ENCODE data around the gene KCND2. TPM values are rescaled to one million over a fixed set of nuclear protein-coding genes. Genes with fewer than 3 reads are reported as not detected.

KCND2 gene
- polyA plus RNA-seq, 3 donors, result not detected

DNA sequence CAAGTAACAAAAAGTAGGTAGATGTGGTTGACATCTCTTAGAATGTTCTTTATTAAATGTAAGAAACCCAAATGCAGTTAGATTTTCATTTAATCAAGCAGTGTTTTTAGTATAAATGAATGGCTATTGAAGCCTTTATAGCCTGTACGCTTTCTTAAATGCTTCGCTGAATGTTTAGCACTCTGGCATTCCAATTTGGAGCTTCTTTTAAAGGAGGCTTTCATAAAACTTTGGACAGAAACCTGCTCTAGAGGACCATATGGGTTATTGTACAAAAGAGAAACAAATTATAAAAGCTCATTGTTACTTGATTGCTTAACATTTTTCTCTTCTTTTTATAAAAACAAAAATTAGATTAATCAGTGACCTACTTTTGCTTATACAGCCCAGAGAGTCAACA is 59.5 kb downstream of the KCND2 start:
- H3K4me1 Mint-ChIP-seq, result no peaks in the 10 kb centered on the region
- H3K36me3 Mint-ChIP-seq, result no peaks in the 10 kb centered on the region
- H3K27me3 Mint-ChIP-seq (ENCODE audit: low read depth in 3 of 3), result no peaks in the 10 kb centered on the region
- no peaks in the 10 kb centered on the region for H3K4me1 ChIP-seq (ENCODE audit: control insufficient read depth in 1 of 2, insufficient read depth in 2 of 2, low read length in 2 of 2)
- H3K4me3 Mint-ChIP-seq, result no peak overlapping the region
- H3K79me2 ChIP-seq (ENCODE audit: insufficient read depth, low read length), result no peaks in the 10 kb centered on the region
- no peaks in the 10 kb centered on the region for H3K9me3 ChIP-seq (replicated peaks in 1 of 2; ENCODE audit: control insufficient read depth in 1 of 2, insufficient read depth in 1 of 2, low read length in 2 of 2)
- no peak overlapping the region for H3K27ac Mint-ChIP-seq
- H3K4me2 ChIP-seq (replicated peaks; ENCODE audit: extremely low read depth, low read length, poor library complexity, severe bottlenecking), result no peak overlapping the region
- TF ChIP-seq, protein P1, sequence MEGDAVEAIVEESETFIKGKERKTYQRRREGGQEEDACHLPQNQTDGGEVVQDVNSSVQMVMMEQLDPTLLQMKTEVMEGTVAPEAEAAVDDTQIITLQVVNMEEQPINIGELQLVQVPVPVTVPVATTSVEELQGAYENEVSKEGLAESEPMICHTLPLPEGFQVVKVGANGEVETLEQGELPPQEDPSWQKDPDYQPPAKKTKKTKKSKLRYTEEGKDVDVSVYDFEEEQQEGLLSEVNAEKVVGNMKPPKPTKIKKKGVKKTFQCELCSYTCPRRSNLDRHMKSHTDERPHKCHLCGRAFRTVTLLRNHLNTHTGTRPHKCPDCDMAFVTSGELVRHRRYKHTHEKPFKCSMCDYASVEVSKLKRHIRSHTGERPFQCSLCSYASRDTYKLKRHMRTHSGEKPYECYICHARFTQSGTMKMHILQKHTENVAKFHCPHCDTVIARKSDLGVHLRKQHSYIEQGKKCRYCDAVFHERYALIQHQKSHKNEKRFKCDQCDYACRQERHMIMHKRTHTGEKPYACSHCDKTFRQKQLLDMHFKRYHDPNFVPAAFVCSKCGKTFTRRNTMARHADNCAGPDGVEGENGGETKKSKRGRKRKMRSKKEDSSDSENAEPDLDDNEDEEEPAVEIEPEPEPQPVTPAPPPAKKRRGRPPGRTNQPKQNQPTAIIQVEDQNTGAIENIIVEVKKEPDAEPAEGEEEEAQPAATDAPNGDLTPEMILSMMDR (IDR thresholded peaks at IDR 0.05), result no peak
- H3K36me3 ChIP-seq (replicated peaks in 1 of 2; ENCODE audit: control insufficient read depth in 1 of 2, insufficient read depth in 2 of 2, low read length in 2 of 2), result no peaks in the 10 kb centered on the region
- no peaks in the 10 kb centered on the region for H4K20me1 ChIP-seq (ENCODE audit: insufficient read depth, low read length)
- no CpG with 5 or more reads among the region's 2 CpGs for WGBS (ENCODE audit: insufficient coverage)
- no peak overlapping the region for H3K9ac ChIP-seq (ENCODE audit: insufficient read depth, low read length, poor library complexity, severe bottlenecking)
- H3K27ac ChIP-seq (ENCODE audit: low read depth in 1 of 2, low read length in 2 of 2), result no peak overlapping the region
- no peak for DNase-seq
- no peak overlapping the region for H3K4me3 ChIP-seq (replicated peaks in 1 of 3; ENCODE audit: low read depth in 2 of 3, low read length in 3 of 3)
- peaks cover 0 to 2% (median 0%) of the 10 kb centered on the region in 7 donors for H3K9me3 Mint-ChIP-seq
- intact Hi-C loops (cut with micrococcal nuclease), result no loop called here
- no peak overlapping the region for H2AFZ ChIP-seq (ENCODE audit: insufficient read depth, low read depth, low read length, poor library complexity, severe bottlenecking)
- H3K27me3 ChIP-seq (ENCODE audit: control insufficient read depth in 2 of 2, insufficient read depth in 2 of 2, low read length in 2 of 2), result no peaks in the 10 kb centered on the region

- no peak overlapping the region for H3K4me3 ChIP-seq (replicated peaks in 1 of 3; ENCODE audit: low read depth in 2 of 3, low read length in 3 of 3)
- no peak overlapping the region for H3K4me3 Mint-ChIP-seq
- H3K9ac ChIP-seq (ENCODE audit: insufficient read depth, low read length, poor library complexity, severe bottlenecking), result no peak overlapping the region
- WGBS (ENCODE audit: insufficient coverage), result no CpG with 5 or more reads among the region's 1 CpG
- DNase-seq, result no peak
- H3K4me1 Mint-ChIP-seq, result no peaks in the 10 kb centered on the region
- no peaks in the 10 kb centered on the region for H3K36me3 Mint-ChIP-seq
- TF ChIP-seq, protein P1 (IDR thresholded peaks at IDR 0.05), result no peak
- H2AFZ ChIP-seq (ENCODE audit: insufficient read depth, low read depth, low read length, poor library complexity, severe bottlenecking), result no peak overlapping the region
- no peaks in the 10 kb centered on the region for H3K27me3 ChIP-seq (ENCODE audit: control insufficient read depth in 2 of 2, insufficient read depth in 2 of 2, low read length in 2 of 2)
- H3K4me2 ChIP-seq (replicated peaks; ENCODE audit: extremely low read depth, low read length, poor library complexity, severe bottlenecking), result no peak overlapping the region
- no peak overlapping the region for H3K27ac Mint-ChIP-seq
- no peak overlapping the region for H3K27ac ChIP-seq (ENCODE audit: low read depth in 1 of 2, low read length in 2 of 2)
- no peaks in the 10 kb centered on the region for H3K9me3 ChIP-seq (replicated peaks in 1 of 2; ENCODE audit: control insufficient read depth in 1 of 2, insufficient read depth in 1 of 2, low read length in 2 of 2)
- H3K9me3 Mint-ChIP-seq, result no peaks in the 10 kb centered on the region
- H3K36me3 ChIP-seq (replicated peaks in 1 of 2; ENCODE audit: control insufficient read depth in 1 of 2, insufficient read depth in 2 of 2, low read length in 2 of 2), result no peaks in the 10 kb centered on the region
- H3K4me1 ChIP-seq (ENCODE audit: control insufficient read depth in 1 of 2, insufficient read depth in 2 of 2, low read length in 2 of 2), result no peaks in the 10 kb centered on the region
- H3K27me3 Mint-ChIP-seq (ENCODE audit: low read depth in 3 of 3), result no peaks in the 10 kb centered on the region
- no peaks in the 10 kb centered on the region for H3K79me2 ChIP-seq (ENCODE audit: insufficient read depth, low read length)
- intact Hi-C loops (cut with micrococcal nuclease), result no loop called here
- no peaks in the 10 kb centered on the region for H4K20me1 ChIP-seq (ENCODE audit: insufficient read depth, low read length)
Measured at GRCh38 chr7:120334475-120334874, 61.5 kb downstream of the KCND2 start.

Measured in CD14-positive monocyte (primary cell).